Activated CD8-positive, alpha-beta T cell treated with anti-CD3 and anti-CD28 coated beads, Interleukin-2, amount 10 ng/mL, durations not matched to agents 7 days and 5 days (primary cell): Measurements from ENCODE around the gene ZNF823. TPM values are rescaled to one million over a fixed set of nuclear protein-coding genes. Genes with fewer than 3 reads are reported as not detected.
A peak's percentile ranks its signal among the peaks of the same experiment; 100 is the strongest.

Experiments used
- ATAC-seq: fragments of 150-1000 bp; cut with Tn5 transposase; one replicate; pipeline ENCODE4 v1.10.0; 2021; ENCODE audit warnings: moderate library complexity
- CTCF ChIA-PET: fragments of 350-600 bp; sonication (Branson Sonifier 250); formaldehyde crosslinking; loops from one replicate; lab custom pipeline; 2021; ENCODE audit warnings: antibody characterized with exemption; lab: Charles Lee
- POLR2A ChIA-PET: fragments of 350-600 bp; sonication (Branson Sonifier 250); formaldehyde crosslinking; loops from one replicate; lab custom pipeline; 2021; ENCODE audit warnings: antibody characterized with exemption; lab: Charles Lee
- DNase-seq: peaks from one replicate; pipeline ENCODE4 v3.0.0-alpha.2; 2020
- H3K27ac Mint-ChIP-seq: one replicate; pipeline ENCODE4 v1.8.0; 2021; ENCODE audit warnings: mild to moderate bottlenecking, mixed read lengths
- H3K27me3 Mint-ChIP-seq: one replicate; pipeline ENCODE4 v1.8.0; 2021; ENCODE audit warnings: low read depth, mixed read lengths
- H3K36me3 Mint-ChIP-seq: one replicate; pipeline ENCODE4 v1.8.0; 2021; ENCODE audit warnings: low read depth, mixed read lengths
- H3K4me1 Mint-ChIP-seq: one replicate; pipeline ENCODE4 v1.8.0; 2021; ENCODE audit warnings: low read depth, mixed read lengths
- H3K4me3 Mint-ChIP-seq: one replicate; pipeline ENCODE4 v1.8.0; 2021; ENCODE audit warnings: mild to moderate bottlenecking, mixed read lengths
- H3K9me3 Mint-ChIP-seq: one replicate; pipeline ENCODE4 v1.8.0; 2022; ENCODE audit warnings: mixed read lengths; ENCODE audit not compliant: insufficient read depth
- total RNA-seq, 2 experiments: library from RNA; stranded (reverse); gene quantifications; one replicate each; pipeline ENCODE4 v1.2.3, GENCODE V29; 2021

ZNF823 gene
- total RNA-seq, 2 experiments from 2014 or later = 6.5 to 7.0 TPM

DNA sequence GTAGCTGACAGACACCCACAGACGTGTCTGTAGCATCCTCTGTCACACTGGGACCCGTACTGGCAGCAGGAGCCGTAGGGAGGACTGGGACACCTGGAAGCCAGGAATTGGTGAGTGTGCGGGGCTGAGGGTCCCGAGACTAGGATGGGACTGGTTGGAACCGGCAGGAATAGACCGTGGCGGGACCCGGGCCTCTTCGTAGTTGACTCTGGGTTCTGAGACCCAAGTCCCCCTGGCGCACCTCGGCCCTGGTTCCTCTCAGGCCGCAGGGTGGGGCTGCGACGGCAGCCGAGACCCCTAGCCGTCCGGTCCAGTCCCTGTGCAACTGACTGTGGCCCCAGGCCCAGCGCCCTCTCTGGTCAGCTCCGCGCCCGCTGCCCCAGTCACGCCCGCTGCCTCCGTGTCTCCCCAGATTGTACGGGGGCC is 64.7 kb downstream of the ZNF823 start:
- CTCF ChIA-PET = no interaction called here
- peaks cover 7% of the 10 kb centered on the region for H3K27me3 Mint-ChIP-seq
- H3K9me3 Mint-ChIP-seq = peaks cover 17% of the 10 kb centered on the region
- H3K4me3 Mint-ChIP-seq = peak overlapping the region; percentile 22
- peaks cover 2% of the 10 kb centered on the region for H3K4me1 Mint-ChIP-seq
- no peak for DNase-seq
- ATAC-seq = no peak
- H3K27ac Mint-ChIP-seq = no peak overlapping the region
- POLR2A ChIA-PET = no interaction called here
- H3K36me3 Mint-ChIP-seq = peaks cover 1% of the 10 kb centered on the region

GRCh38 chr19:11673608-11674041 is 65.1 kb downstream of the ZNF823 start:
- POLR2A ChIA-PET = no interaction called here
- Mint-ChIP-seq H3K27me3 (peaks cover 7% of the 10 kb centered on the region), H3K4me3 (peak overlapping the region; percentile 22), H3K36me3 (peaks cover 1% of the 10 kb centered on the region), H3K27ac (no peak overlapping the region), H3K4me1 (peaks cover 2% of the 10 kb centered on the region), H3K9me3 (peaks cover 12% of the 10 kb centered on the region)
- CTCF ChIA-PET = interaction anchor here (1.0 kb wide), 1 partner anchor 22 kb away, joined by 3 read pairs; no protein-coding TSS in a partner anchor
- DNase-seq (peak; percentile 22), ATAC-seq (no peak)

Other genes with a start within 250 kb of the ZNF823 start
- gene ZNF653, start 233.1 kb downstream of the ZNF823 start, total RNA-seq = 10 to 100 TPM; 20.1 to 21.8 TPM
- gene ECSIT, start 209.8 kb downstream of the ZNF823 start, total RNA-seq = 10 to 100 TPM; 28.9 to 31.6 TPM
- gene CNN1, start 200.1 kb downstream of the ZNF823 start, total RNA-seq = not detected
- gene ELOF1, start 179.7 kb downstream of the ZNF823 start, total RNA-seq = 10 to 100 TPM; 47.9 to 52.8 TPM
- 1 to 10 TPM; 9.8 to 9.9 TPM for gene ACP5, start 161.3 kb downstream of the ZNF823 start, total RNA-seq
- gene ZNF627, start 141.5 kb downstream of the ZNF823 start, total RNA-seq = 1 to 10 TPM; 3.7 to 4.8 TPM
- gene ZNF441, start 28.1 kb upstream of the ZNF823 start, total RNA-seq = 1 to 10 TPM; 7.9 to 8.7 TPM
- gene ZNF491, start 59.6 kb upstream of the ZNF823 start, total RNA-seq = 1 to 10 TPM; 1.8 to 2.1 TPM
- 10 to 100 TPM; 15.2 to 17.7 TPM for gene ZNF440, start 75.3 kb upstream of the ZNF823 start, total RNA-seq
- 10 to 100 TPM in 1 of 2 experiments, 1 to 10 TPM in 1; 9.7 to 10.2 TPM for gene ZNF439, start 109.8 kb upstream of the ZNF823 start, total RNA-seq
- gene ZNF69, start 148.8 kb upstream of the ZNF823 start, total RNA-seq = 1 to 10 TPM; 3.4 to 4.0 TPM
- gene ZNF700, start 186.2 kb upstream of the ZNF823 start, total RNA-seq = 10 to 100 TPM; 22.7 to 25.7 TPM
- gene ZNF763, start 226.1 kb upstream of the ZNF823 start, total RNA-seq = 1 to 10 TPM; 2.0 to 2.3 TPM